Fibroblast of skin of left quadriceps (primary cell): Measurements from ENCODE around the gene GSG1L2.

Experiments
- DNase-seq, 2 experiments: peaks; one replicate each; pipeline ENCODE4 v3.0.0-alpha.2; 2013; ENCODE audit warnings: low read depth in 2 of 2

GSG1L2 gene

DNA sequence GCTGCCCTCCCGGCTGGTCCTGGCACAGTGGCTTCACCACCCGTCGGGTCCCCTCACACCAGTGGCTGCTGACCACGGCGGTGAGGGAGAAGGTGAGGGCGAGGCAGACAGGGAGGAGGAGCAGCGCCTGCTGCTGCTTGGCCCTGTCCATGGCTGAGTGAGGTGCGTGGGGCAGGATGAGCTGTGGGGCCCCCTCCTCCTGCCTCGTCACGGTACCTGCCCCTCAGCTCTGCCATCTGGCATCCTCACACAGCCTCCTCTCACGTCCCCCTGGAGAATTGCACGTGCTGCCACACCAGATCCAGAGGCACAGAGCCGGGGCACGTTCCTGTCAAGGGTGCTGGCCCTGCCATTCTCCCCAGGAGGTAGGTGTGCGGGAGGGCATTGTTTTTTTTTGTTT lies at the start of gene GSG1L2:
Gene GSG1L2 (minus strand): TSS at position 159 of the 400 bp plus-strand sequence. CDS start 8 bp downstream, at position 151.
- no peak for DNase-seq

DNA sequence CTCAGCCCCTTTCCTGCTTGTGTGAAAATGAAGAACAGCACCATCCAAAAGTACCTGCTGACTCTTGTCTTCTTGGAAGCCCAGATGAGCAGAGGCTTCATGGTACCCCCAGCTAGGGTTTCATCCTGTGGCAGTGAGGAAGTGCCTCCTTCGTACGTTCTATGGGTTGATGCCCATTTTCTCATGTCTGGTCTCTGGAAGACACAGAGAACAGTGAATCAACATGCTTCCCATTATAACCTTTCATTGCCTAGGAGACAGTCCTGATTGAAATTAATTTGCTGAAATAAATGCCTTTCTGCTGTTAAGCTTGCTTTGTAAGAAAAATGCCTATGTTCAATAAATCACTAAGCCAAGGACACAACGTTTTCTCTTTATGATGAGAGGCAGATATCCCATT lies 46.7 kb upstream of the GSG1L2 start:
- no peak for DNase-seq

- DNase-seq: no peak
These were observed 43.7 kb upstream of the GSG1L2 start for GRCh38 chr17:9865586-9865985.

- DNase-seq: no peak
These were observed 41.1 kb upstream of the GSG1L2 start for GRCh38 chr17:9862949-9863348.

DNA sequence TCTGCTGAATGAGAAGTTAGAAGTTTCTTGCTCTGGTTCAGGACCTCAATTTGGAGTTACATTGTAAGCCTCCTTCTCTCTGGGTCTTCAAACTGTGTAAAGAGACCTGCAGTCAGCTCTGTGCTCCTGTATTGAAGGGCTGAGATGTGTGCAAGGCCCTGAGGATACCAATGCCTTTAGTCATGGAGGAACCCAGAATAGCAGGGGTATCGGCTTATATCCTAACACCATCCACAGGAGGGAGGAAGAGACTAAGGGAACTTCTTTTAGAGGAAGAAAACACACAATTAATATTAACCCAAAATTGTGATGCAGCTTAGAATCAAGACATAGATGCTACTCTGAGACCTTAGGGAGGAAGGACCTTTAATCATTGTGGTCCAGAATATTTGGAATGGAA lies 40.3 kb upstream of the GSG1L2 start:
- DNase-seq: no peak

DNA sequence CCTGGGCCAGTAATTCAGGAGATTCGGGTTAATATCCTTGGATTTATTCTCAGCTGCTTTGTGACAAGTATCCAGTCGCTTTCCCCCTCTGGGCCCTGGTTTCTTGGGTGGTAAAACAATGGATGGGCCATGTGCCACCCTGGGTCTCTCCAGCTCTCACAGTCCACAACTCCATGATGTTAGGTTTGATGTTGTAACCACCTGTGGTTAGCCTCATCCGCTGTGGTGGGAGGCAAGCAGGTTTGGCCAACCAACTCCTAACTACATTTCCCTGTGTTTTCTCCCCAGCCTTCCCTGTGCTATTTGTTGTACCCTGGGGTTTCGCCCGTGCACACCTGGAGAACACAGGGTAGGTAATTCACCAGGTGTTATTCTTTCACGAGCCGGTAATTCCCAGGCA lies 39.0 kb upstream of the GSG1L2 start:
- DNase-seq: no peak

- no peak for DNase-seq
These were observed 37.9 kb upstream of the GSG1L2 start for GRCh38 chr17:9859781-9860180.

GRCh38 chr17:9855036-9855435 lies 33.2 kb upstream of the GSG1L2 start:
- no peak for DNase-seq

GRCh38 chr17:9854255-9854654 lies 32.4 kb upstream of the GSG1L2 start:
- DNase-seq: no peak

GRCh38 chr17:9850151-9850550 lies 28.3 kb upstream of the GSG1L2 start:
- no peak for DNase-seq

- DNase-seq: no peak
These were observed 23.4 kb upstream of the GSG1L2 start for GRCh38 chr17:9845306-9845705.

GRCh38 chr17:9844153-9844552 lies 22.3 kb upstream of the GSG1L2 start:
- no peak for DNase-seq

DNA sequence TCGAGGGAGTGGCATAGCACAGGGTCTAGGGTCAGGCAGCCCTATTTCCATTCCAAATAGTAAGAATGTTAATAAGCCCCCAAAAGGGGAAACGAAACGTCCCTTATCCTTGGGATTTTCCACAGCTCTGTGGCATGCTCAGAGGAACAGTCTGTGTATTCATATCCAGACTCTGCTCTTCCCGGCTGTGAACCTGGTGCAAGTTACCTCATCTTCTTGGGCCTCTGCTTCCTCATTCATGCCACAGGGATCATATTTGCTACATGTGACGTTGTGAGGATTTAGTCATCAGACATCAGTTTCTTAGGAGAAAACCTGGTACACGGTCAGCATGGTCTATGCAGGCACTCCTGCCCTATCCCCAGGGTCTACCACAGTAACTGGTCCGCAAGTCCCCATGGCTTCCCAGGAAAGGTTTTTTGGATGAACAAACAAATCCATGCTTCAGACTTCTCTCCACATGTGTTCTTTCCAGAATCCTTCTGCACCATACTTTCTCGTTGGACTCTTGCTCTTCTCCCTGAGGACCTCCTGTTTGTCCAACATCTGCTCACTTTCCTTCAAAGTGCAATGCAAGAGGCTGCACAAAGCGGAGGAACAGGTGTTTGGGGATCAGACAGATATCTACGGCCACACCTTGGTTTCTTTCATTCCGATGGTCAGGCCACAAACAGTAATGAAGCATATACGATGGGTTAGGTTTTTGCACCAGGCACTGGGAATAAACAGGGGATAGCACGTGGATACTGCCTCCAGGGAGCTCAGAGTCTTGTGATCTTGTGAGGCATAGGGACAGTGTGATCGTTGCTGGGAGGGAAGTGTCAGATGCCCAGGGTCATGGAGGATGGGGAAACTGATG lies 21.5 kb upstream of the GSG1L2 start:
- no peak for DNase-seq

- no peak for DNase-seq
These were observed 20.3 kb upstream of the GSG1L2 start for GRCh38 chr17:9842057-9842758.

- no peak for DNase-seq
These were observed 17.6 kb upstream of the GSG1L2 start for GRCh38 chr17:9839433-9839832.

DNA sequence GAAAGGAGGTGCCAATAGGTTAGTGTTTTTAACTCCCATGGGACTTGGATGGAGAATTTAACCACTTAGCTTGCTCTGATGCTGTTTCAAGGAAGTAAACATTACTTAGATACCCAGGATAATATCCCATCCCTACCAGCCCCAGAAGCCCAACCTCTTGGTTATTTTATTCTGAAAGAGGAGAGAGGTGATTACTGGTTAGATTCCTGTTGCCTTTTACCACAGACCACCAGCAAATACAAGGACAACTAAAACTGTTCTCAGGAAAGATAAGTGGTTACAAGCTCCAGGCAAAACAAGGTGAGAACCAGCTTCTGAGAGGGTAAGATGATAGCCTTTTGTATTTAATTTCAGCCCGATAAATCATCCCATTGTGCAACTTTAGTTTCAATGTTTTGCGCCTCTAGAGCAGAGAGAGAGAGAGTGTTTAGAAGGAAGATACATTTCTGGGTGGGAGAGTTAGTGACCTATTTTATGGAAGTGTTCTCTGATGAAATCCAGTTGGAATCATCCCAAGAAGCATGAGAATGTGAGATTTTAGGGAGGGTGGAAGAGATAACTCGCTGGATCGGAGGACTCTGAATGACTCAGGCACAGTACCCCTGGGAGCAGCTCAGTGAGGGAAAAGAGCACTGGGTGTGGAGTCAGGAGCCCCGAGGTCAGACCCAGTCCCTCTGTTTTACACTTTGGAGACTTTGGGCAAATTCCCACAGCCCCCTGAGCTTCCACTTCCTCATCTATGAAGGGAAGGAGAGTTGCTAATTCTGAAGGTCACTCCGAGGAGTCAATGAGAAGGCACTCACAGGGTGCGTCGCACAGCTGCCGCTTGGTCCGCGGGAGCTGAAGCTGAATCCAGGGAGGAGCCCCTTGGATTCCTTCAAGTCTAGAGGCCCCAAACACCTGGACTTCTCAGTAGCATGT lies 15.9 kb upstream of the GSG1L2 start:
- DNase-seq: peak; percentile 83 to 86

DNA sequence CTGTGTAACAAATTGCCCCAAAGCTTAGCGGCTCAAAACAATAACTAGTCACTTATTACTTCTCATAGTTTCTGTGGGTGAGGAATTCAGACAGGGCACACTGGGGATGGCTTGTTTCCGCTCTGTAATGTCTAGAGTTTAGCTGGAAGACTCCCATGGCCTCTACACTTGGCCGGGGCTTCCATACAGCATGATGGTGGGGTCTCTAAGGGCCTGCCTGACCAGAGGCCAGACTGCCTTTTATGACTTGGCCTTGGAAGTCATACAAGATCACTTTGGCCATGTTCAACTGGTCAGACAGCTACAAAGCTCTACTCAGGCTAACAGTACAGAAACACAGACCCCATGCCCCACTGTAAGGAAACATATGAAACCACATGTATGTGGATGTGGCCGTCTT lies 12.0 kb upstream of the GSG1L2 start:
- no peak for DNase-seq

- no peak for DNase-seq
These were observed 8.8 kb upstream of the GSG1L2 start for GRCh38 chr17:9830711-9831110.

- DNase-seq: no peak
These were observed 7.5 kb upstream of the GSG1L2 start for GRCh38 chr17:9829343-9829742.

- DNase-seq: no peak
These were observed 6.7 kb upstream of the GSG1L2 start for GRCh38 chr17:9828296-9829295.

GRCh38 chr17:9825641-9826150 lies 3.8 kb upstream of the GSG1L2 start, which contains the start of gene GLP2R:
TSS of gene GLP2R (plus strand) at chr17:9825924. CDS start at chr17:9826064, 140 bp downstream.
- no peak for DNase-seq
